K562 (cell line): ENCODE data around the gene CRADD. TPM values are rescaled to one million over a fixed set of nuclear protein-coding genes. Genes with fewer than 3 reads are reported as not detected.
A peak's percentile ranks its signal among the peaks of the same experiment; 100 is the strongest.

ENCODE experiments used
- ATAC-seq: fragments of 200-7000 bp; cut with Tn5 transposase; 3 replicates; pipeline ENCODE4 v1.9.1; 2020; ENCODE audit warnings: moderate library complexity
- BruUV-seq: library from RNA; stranded (reverse); fragments of 400-500 nt; replicated peaks from 2 replicates; lab custom pipeline; 2021; lab: Mats Ljungman, UMichigan
- CTCF ChIA-PET: fragments of 300-600 bp; formaldehyde crosslinking; extraction: SDS; loops from one replicate; lab custom pipeline; 2021; ENCODE audit warnings: low intra/inter-chr PET ratio; lab: Yijun Ruan, JAX
- POLR2A ChIA-PET: fragments of 300-600, 350-650 bp; sonication (Branson Sonifier 250); formaldehyde crosslinking; extraction: SDS; loops from one replicate; lab custom pipeline; 2021; ENCODE audit warnings: antibody characterized with exemption, inconsistent platforms; lab: Yijun Ruan, JAX
- DNase-seq, 4 experiments: peaks; one replicate each; pipeline versions ENCODE4 v3.0.0 to v3.0.0-alpha.2; 2011 to 2018; ENCODE audit warnings: low spot score in 3 of 4, mixed read lengths in 3 of 4; ENCODE audit errors: extremely low read depth in 1 of 4
- FAIRE-seq: peaks from 2 replicates; lab custom pipeline; 2011; peaks lifted over from hg19 to GRCh38; lab: Jason Lieb, UNC
- H2AFZ ChIP-seq: 2 replicates; pipeline ENCODE4 v1.6.0; 2011; ENCODE audit warnings: low read depth, low read length, control low read depth, inconsistent platforms
- H3K27ac ChIP-seq: fragments of 200-600 bp; 3 replicates; pipeline ENCODE4 v1.8.0; 2011; ENCODE audit warnings: low read depth, mild to moderate bottlenecking, control low read depth, inconsistent platforms, low read length, moderate library complexity, mixed read lengths; ENCODE audit errors: extremely low read depth
- H3K27me3 ChIP-seq, 2 experiments: fragments of 300-600 bp in 1 of 2; 2 replicates in 1 of 2; 3 replicates in 1 of 2; pipeline versions ENCODE4 v1.6.0 to v1.8.0; 2011; ENCODE audit warnings: inconsistent platforms in 2 of 2, low read length in 2 of 2, mild to moderate bottlenecking in 1 of 2, mixed read lengths in 1 of 2, moderate library complexity in 1 of 2; ENCODE audit not compliant: control insufficient read depth in 2 of 2, insufficient read depth in 2 of 2
- H3K36me3 ChIP-seq: fragments of 300-600 bp; 3 replicates; pipeline ENCODE4 v1.8.0; 2011; ENCODE audit warnings: mild to moderate bottlenecking, low read length, inconsistent platforms; ENCODE audit not compliant: control insufficient read depth, insufficient read depth
- H3K4me1 ChIP-seq, 2 experiments: fragments of 200-600 bp in 1 of 2; replicated peaks in 1 of 2; 2 replicates in 1 of 2; 3 replicates in 1 of 2; pipeline versions ENCODE4 v1.5.1 to v1.8.0; 2011; ENCODE audit warnings: inconsistent platforms in 2 of 2, low read length in 2 of 2, mild to moderate bottlenecking in 1 of 2, mixed read lengths in 1 of 2, moderate library complexity in 1 of 2; ENCODE audit not compliant: control insufficient read depth in 2 of 2, insufficient read depth in 2 of 2
- H3K4me2 ChIP-seq: 2 replicates; pipeline ENCODE4 v1.6.1; 2011; ENCODE audit warnings: low read length, control low read depth, inconsistent platforms, mixed read lengths; ENCODE audit not compliant: insufficient read depth
- H3K4me3 ChIP-seq: fragments of 200-600 bp; sonication (generic), shearing (Covaris generic); 2 replicates; pipeline ENCODE4 v1.5.1; 2016; ENCODE audit warnings: control low read depth, inconsistent platforms
- H3K79me2 ChIP-seq: fragments of 200-600 bp; 3 replicates; pipeline ENCODE4 v1.8.0; 2011; ENCODE audit warnings: low read length, inconsistent platforms; ENCODE audit not compliant: control insufficient read depth, insufficient read depth
- H3K9ac ChIP-seq, 2 experiments: 2 replicates each; pipeline versions ENCODE4 v1.6.0 to v1.6.1; 2011; ENCODE audit warnings: low read depth in 2 of 2, low read length in 2 of 2, control low read depth in 1 of 2, inconsistent platforms in 1 of 2, mild to moderate bottlenecking in 1 of 2, mixed read lengths in 1 of 2; ENCODE audit not compliant: insufficient read depth in 1 of 2
- H3K9me1 ChIP-seq: one replicate; pipeline ENCODE4 v1.6.0; 2011; ENCODE audit warnings: inconsistent platforms, mild to moderate bottlenecking, low read length, moderate library complexity; ENCODE audit not compliant: control insufficient read depth, insufficient read depth
- H3K9me3 ChIP-seq: replicated peaks from 2 replicates; pipeline ENCODE4 v1.5.1; 2011; ENCODE audit warnings: low read depth, low read length, inconsistent platforms; ENCODE audit not compliant: control insufficient read depth, insufficient read depth
- H4K20me1 ChIP-seq: replicated peaks from 2 replicates; pipeline ENCODE4 v1.6.1; 2011; ENCODE audit warnings: low read length, inconsistent platforms, mixed read lengths; ENCODE audit not compliant: control insufficient read depth, insufficient read depth
- BRCA1 ChIP-seq, 2 experiments: fragments of 450-650 bp in 1 of 2; sonication (generic) in 1 of 2; formaldehyde crosslinking in 1 of 2; IDR thresholded peaks; 2 replicates each; pipeline versions ENCODE4 v1.5.0 to v1.6.1; 2017 to 2020; ENCODE audit warnings: mild to moderate bottlenecking in 1 of 2, missing genetic modification reagents in 1 of 2
- CEBPB ChIP-seq: fragments of 450-650 bp; IDR thresholded peaks from 2 replicates; pipeline ENCODE4 v1.6.1; 2016; ENCODE audit warnings: missing genetic modification characterization, missing compliant biosample characterization
- E2F3 ChIP-seq: fragments of 250-450 bp; sonication (Bioruptor Pico); IDR thresholded peaks from 2 replicates; pipeline ENCODE4 v1.4.0; 2020; ENCODE audit warnings: mild to moderate bottlenecking
- EGR1 ChIP-seq: fragments of 450-650 bp; conservative IDR thresholded peaks from 2 replicates; pipeline ENCODE4 v1.6.1; 2017; ENCODE audit warnings: mild to moderate bottlenecking
- FIP1L1 ChIP-seq: fragments of 200-400 bp; formaldehyde crosslinking; IDR thresholded peaks from 2 replicates; pipeline ENCODE4 v1.6.1; 2018; ENCODE audit warnings: mild to moderate bottlenecking, low read depth, low read length; ENCODE audit not compliant: poor library complexity, severe bottlenecking
- HNRNPL ChIP-seq: fragments of 200-400 bp; formaldehyde crosslinking; IDR thresholded peaks from 2 replicates; pipeline ENCODE4 v1.6.1; 2017; ENCODE audit warnings: low read depth, mild to moderate bottlenecking, low read length
- LCOR ChIP-seq: sonication (generic); formaldehyde crosslinking; IDR thresholded peaks from 2 replicates; pipeline ENCODE4 v1.8.0; 2022; ENCODE audit warnings: mild to moderate bottlenecking, missing genetic modification reagents
- PHF20 ChIP-seq: fragments of 450-650 bp; IDR thresholded peaks from 2 replicates; pipeline ENCODE4 v1.6.1; 2018; ENCODE audit not compliant: partially characterized antibody
- PRMT5 ChIP-seq: sonication (generic); formaldehyde crosslinking; IDR thresholded peaks from 2 replicates; pipeline ENCODE4 v1.5.0; 2020; ENCODE audit warnings: missing genetic modification reagents
- SLC30A9 ChIP-seq: fragments of 250-450 bp; sonication (Bioruptor Pico); IDR thresholded peaks from 2 replicates; pipeline ENCODE4 v1.8.0; 2022; ENCODE audit warnings: mild to moderate bottlenecking, moderate library complexity
- SOX6 ChIP-seq: fragments of 450-650 bp; IDR thresholded peaks from 2 replicates; pipeline ENCODE4 v1.6.1; 2014; ENCODE audit warnings: mild to moderate bottlenecking
- ZSCAN32 ChIP-seq: fragments of 450-650 bp; formaldehyde crosslinking; IDR thresholded peaks from 2 replicates; pipeline ENCODE4 v1.4.0; 2020; ENCODE audit warnings: mild to moderate bottlenecking, moderate library complexity
- WGBS: fragments of 100-300 bp; shearing (Covaris generic); methylation state at CpG from one replicate; pipeline ENCODE4 v1.1.6; 2016; ENCODE audit warnings: low coverage, mixed read lengths; ENCODE audit not compliant: insufficient coverage; ENCODE audit errors: missing lambda C conversion rate; 5-methylcytosine and 5-hydroxymethylcytosine counted together
- in situ Hi-C: fragments of 300-500 bp; cut with MboI; formaldehyde crosslinking; loops from 4 replicates; pipeline ENCODE4 v1.15.0; 2018; ENCODE audit warnings: inconsistent platforms, mixed read lengths
- intact Hi-C: fragments of 100-400 bp; cut with micrococcal nuclease; formaldehyde crosslinking; loops from 2 replicates; pipeline ENCODE4 v1.14.2; 2022
- polyA plus RNA-seq, 8 experiments: library from polyadenylated mRNA; depleted of rRNA in 4 of 8; stranded (reverse) in 5 of 8; unstranded in 3 of 8; fragments of >200 nt; fragmentation: Nextera tagmentation in 2 of 8; fragmentation: Illumina TruSeq in 1 of 8; extraction: Ambion mirVana in 2 of 8; extraction: Trizol in 1 of 8; gene quantifications; 2 replicates each; pipeline versions ENCODE4 v1.2.1 to v1.2.3, GENCODE V29; 2011 to 2014; ENCODE audit warnings: inconsistent platforms in 1 of 8, missing spikeins in 1 of 8
- total RNA-seq, 7 experiments: library from RNA; depleted of rRNA in 6 of 7; stranded (reverse); fragments of >200 nt in 6 of 7; fragmentation: Illumina TruSeq in 2 of 7; extraction: Trizol in 2 of 7; gene quantifications; 2 replicates each; pipeline versions ENCODE4 v1.2.1 to v1.2.3, GENCODE V29; 2011 to 2021; ENCODE audit warnings: low replicate concordance in 1 of 7
- TF ChIP-seq, protein P1 (sequence below): fragments of 450-650 bp; IDR thresholded peaks from 2 replicates; pipeline ENCODE4 v1.6.1; 2016; ENCODE audit warnings: low read depth, mild to moderate bottlenecking, moderate library complexity
- TF ChIP-seq, protein P2 (sequence below): fragments of 450-650 bp; IDR thresholded peaks from one replicate; pipeline ENCODE4 v1.6.1; 2018; ENCODE audit warnings: mild to moderate bottlenecking, moderate library complexity; ENCODE audit not compliant: partially characterized antibody

The CRADD gene
- total and polyA plus RNA-seq, 9 of the 15 experiments (the other 6 are each of a cell fraction or from before 2014, with no cell fraction given), result 20.5 to 41.1 (median 25.9) TPM

DNA sequence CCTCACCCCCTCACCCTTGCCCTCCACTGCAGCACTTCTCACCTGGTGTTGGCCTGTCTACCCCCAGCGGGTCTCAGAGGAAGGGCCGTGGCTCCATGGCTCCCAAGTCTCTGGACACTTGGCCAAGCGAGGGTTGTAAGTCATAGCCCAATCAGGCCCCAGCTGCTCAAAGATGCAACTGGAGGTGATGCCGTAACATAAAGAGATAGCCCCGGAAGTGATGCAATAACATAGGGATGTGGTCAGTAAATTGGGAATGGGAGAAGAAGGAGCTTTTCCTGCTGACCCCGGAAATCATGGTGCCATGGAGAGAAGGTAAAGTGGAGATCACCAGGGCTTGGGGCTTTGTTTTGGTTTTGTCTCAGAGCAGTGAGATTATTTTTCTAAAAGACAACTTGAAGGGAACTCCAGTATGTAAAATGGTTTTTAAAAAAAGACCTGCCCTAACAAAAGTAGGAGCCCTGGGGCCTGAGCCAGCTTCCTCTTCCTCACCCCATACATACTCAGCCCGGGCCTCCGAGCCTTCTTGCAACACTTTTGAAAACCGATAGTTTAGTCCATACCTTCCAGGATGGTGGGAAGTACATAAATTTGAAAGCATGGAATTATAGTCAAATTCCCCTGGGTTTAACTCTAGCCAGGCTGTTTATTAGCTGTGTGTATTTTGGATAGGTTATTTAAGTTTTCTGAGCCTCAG, 212.5 kb downstream of the CRADD start (continued):
- TF ChIP-seq ZSCAN32 (CRISPR knock-in tag), result 0 out of 2 replicates have a peak, but pooled peaks have one; percentile 63
- TF ChIP-seq PHF20, result no peak
- TF ChIP-seq CEBPB (tag), result peak; percentile 82

DNA sequence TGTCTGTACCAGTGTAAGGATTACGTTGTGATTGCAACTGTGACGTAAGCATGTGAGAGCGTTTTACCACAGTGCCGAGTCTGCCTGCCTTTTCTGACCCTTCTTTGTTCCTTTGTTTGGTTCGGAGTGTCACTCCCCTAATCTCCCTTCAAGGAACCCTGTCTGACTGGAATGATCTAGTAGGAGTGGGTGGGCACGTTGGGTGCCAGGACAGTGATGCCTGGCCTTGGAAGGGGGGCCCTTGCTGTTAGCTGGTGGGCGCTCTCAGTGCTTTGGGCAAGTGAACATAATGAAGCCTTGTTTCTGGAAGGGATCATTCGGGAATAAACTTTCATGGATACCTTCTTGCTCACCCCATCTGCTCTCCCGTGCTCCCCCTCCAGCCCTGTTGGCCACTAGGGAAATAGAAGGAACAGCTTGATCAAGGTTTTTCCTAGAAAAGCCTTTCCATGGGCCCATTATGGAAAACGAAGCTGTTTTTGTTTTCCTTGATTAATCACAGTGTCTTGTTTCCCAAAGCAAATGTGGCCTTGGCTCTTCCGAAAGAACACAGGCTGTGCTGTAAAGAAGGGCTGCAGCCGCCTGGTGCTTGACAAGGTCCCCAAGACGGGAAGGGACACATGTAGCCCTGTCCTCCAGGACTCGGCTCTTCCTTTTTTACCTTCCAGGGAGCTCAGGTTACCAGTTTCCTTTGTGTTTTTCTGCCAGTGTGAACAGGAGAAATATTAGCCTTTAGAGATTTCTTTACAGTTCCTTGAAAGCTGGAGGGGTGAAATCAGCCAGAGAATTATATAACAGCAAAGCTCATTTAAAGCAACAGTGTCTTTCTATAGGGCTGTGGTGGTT, 215.5 kb downstream of the CRADD start:
- peak overlapping the region; percentile 27; the same call in 1 of the 2 replicates for H2AFZ ChIP-seq
- no peak for FAIRE-seq
- H4K20me1 ChIP-seq, result no peaks in the 10 kb centered on the region
- H3K9ac ChIP-seq, result peak overlapping the region in 1 of 2 experiments; percentile 36; a peak in 1 of 4 replicates
- H3K36me3 ChIP-seq, result no peaks in the 10 kb centered on the region
- intact Hi-C loops (no loop called here), in situ Hi-C loops (no loop called here)
- ATAC-seq, result no peak
- CTCF ChIA-PET, result no interaction called here
- BruUV-seq, result no TSS peak
- TF ChIP-seq FIP1L1, result no peak
- no peak for TF ChIP-seq SLC30A9 (CRISPR knock-in tag)
- no peak for TF ChIP-seq HNRNPL
- TF ChIP-seq BRCA1 (IDR thresholded peaks at IDR 0.05), result no peak
- no peak for TF ChIP-seq BRCA1 (CRISPR knock-in tag; IDR thresholded peaks at IDR 0.05)
- no peak for TF ChIP-seq LCOR
- TF ChIP-seq, protein P1, sequence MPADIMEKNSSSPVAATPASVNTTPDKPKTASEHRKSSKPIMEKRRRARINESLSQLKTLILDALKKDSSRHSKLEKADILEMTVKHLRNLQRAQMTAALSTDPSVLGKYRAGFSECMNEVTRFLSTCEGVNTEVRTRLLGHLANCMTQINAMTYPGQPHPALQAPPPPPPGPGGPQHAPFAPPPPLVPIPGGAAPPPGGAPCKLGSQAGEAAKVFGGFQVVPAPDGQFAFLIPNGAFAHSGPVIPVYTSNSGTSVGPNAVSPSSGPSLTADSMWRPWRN, result no peak
- no peak for TF ChIP-seq SOX6
- TF ChIP-seq, protein P2, sequence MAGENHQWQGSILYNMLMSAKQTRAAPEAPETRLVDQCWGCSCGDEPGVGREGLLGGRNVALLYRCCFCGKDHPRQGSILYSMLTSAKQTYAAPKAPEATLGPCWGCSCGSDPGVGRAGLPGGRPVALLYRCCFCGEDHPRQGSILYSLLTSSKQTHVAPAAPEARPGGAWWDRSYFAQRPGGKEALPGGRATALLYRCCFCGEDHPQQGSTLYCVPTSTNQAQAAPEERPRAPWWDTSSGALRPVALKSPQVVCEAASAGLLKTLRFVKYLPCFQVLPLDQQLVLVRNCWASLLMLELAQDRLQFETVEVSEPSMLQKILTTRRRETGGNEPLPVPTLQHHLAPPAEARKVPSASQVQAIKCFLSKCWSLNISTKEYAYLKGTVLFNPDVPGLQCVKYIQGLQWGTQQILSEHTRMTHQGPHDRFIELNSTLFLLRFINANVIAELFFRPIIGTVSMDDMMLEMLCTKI, result no peak
- no peak for TF ChIP-seq EGR1
- TF ChIP-seq E2F3 (CRISPR knock-in tag), result no peak
- TF ChIP-seq PRMT5 (CRISPR knock-in tag), result no peak
- POLR2A ChIA-PET, result interaction anchor here (0.6 kb wide), 1 partner anchor 145 kb away, joined by 3 read pairs; no protein-coding TSS in a partner anchor
- H3K4me3 ChIP-seq, result no peak overlapping the region
- no peaks in the 10 kb centered on the region for H3K9me1 ChIP-seq
- 54% methylated on average over 14 of the region's 14 CpGs for WGBS
- peaks cover 0 to 4% of the 10 kb centered on the region in 2 experiments; a peak in 3 of 5 replicates for H3K4me1 ChIP-seq
- H3K4me2 ChIP-seq, result no peak overlapping the region; the same call in 1 of the 2 replicates
- no peak overlapping the region for H3K27ac ChIP-seq
- no peaks in the 10 kb centered on the region for H3K79me2 ChIP-seq
- DNase-seq, result no peak
- H3K27me3 ChIP-seq, result no peaks in the 10 kb centered on the region
- no peaks in the 10 kb centered on the region for H3K9me3 ChIP-seq
